H9 (cell line): ENCODE data around the gene BLACAT1. TPM values are rescaled to one million over a fixed set of nuclear protein-coding genes. Genes with fewer than 3 reads are reported as not detected.
A peak's percentile ranks its signal among the peaks of the same experiment; 100 is the strongest.

Source experiments
- DNase-seq: peaks from one replicate; pipeline ENCODE4 v3.0.0-alpha.2; 2017
- H2AFZ ChIP-seq: one replicate; pipeline ENCODE4 v1.6.1; 2013; ENCODE audit warnings: mild to moderate bottlenecking, low read length, control low read depth, moderate library complexity
- H2AK5ac ChIP-seq: 2 replicates; pipeline ENCODE4 v1.6.1; 2013; ENCODE audit warnings: low read length, control low read depth, mixed read lengths; ENCODE audit not compliant: insufficient read length
- H2BK120ac ChIP-seq: one replicate; pipeline ENCODE4 v1.6.1; 2013; ENCODE audit warnings: low read depth, mild to moderate bottlenecking, low read length, control low read depth, inconsistent platforms; ENCODE audit not compliant: poor library complexity, severe bottlenecking
- H2BK12ac ChIP-seq: 2 replicates; pipeline ENCODE4 v1.6.1; 2013; ENCODE audit warnings: low read length, control low read depth, mixed read lengths, low read depth; ENCODE audit not compliant: insufficient read length
- H2BK15ac ChIP-seq: 2 replicates; pipeline ENCODE4 v1.6.1; 2013; ENCODE audit warnings: low read depth, low read length, control low read depth
- H2BK20ac ChIP-seq: one replicate; pipeline ENCODE4 v1.6.1; 2013; ENCODE audit warnings: low read depth, mild to moderate bottlenecking, low read length, control low read depth, inconsistent platforms; ENCODE audit not compliant: poor library complexity, severe bottlenecking
- H2BK5ac ChIP-seq: 2 replicates; pipeline ENCODE4 v1.6.1; 2013; ENCODE audit warnings: low read length, control low read depth, mixed read lengths; ENCODE audit not compliant: insufficient read length
- H3K14ac ChIP-seq: 2 replicates; pipeline ENCODE4 v1.6.1; 2013; ENCODE audit warnings: low read length, control low read depth; ENCODE audit not compliant: insufficient read depth
- H3K18ac ChIP-seq: 2 replicates; pipeline ENCODE4 v1.6.1; 2013; ENCODE audit warnings: low read depth, mild to moderate bottlenecking, mixed read lengths, low read length, control low read depth; ENCODE audit not compliant: insufficient read length
- H3K23ac ChIP-seq: 2 replicates; pipeline ENCODE4 v1.6.1; 2013; ENCODE audit warnings: low read length, control low read depth, mixed read lengths, low read depth; ENCODE audit not compliant: insufficient read length
- H3K23me2 ChIP-seq: 2 replicates; pipeline ENCODE4 v1.6.1; 2013; ENCODE audit warnings: low read depth, mild to moderate bottlenecking, mixed read lengths, low read length, control low read depth; ENCODE audit not compliant: insufficient read length, poor library complexity, severe bottlenecking
- H3K27ac ChIP-seq: 2 replicates; pipeline ENCODE4 v1.5.1; 2013; ENCODE audit warnings: low read length, control low read depth, mixed read lengths, low read depth; ENCODE audit not compliant: insufficient read length
- H3K27me3 ChIP-seq: 2 replicates; pipeline ENCODE4 v1.6.1; 2013; ENCODE audit warnings: low read length, control low read depth, inconsistent platforms; ENCODE audit not compliant: insufficient read depth
- H3K4ac ChIP-seq: 2 replicates; pipeline ENCODE4 v1.6.1; 2013; ENCODE audit warnings: low read depth, mild to moderate bottlenecking, control low read depth, inconsistent platforms, low read length, moderate library complexity
- H3K4me1 ChIP-seq: 2 replicates; pipeline ENCODE4 v1.6.1; 2013; ENCODE audit warnings: low read length, control low read depth, inconsistent platforms; ENCODE audit not compliant: insufficient read depth
- H3K4me2 ChIP-seq: 2 replicates; pipeline ENCODE4 v1.6.1; 2013; ENCODE audit warnings: low read length, control low read depth, mixed read lengths; ENCODE audit not compliant: insufficient read length, insufficient read depth
- H3K56ac ChIP-seq: 2 replicates; pipeline ENCODE4 v1.6.1; 2013; ENCODE audit warnings: low read depth, mild to moderate bottlenecking, mixed read lengths, low read length, control low read depth; ENCODE audit not compliant: insufficient read length
- H3K79me1 ChIP-seq: 2 replicates; pipeline ENCODE4 v1.6.1; 2013; ENCODE audit warnings: low read depth, mild to moderate bottlenecking, moderate library complexity, low read length, control low read depth, inconsistent platforms; ENCODE audit not compliant: insufficient read depth, poor library complexity, severe bottlenecking
- H3K79me2 ChIP-seq: 2 replicates; pipeline ENCODE4 v1.6.1; 2013; ENCODE audit warnings: low read length, control low read depth, inconsistent platforms; ENCODE audit not compliant: insufficient read depth
- H3K9ac ChIP-seq: 2 replicates; pipeline ENCODE4 v1.6.1; 2013; ENCODE audit warnings: low read length, control low read depth, mixed read lengths; ENCODE audit not compliant: insufficient read length; ENCODE audit errors: extremely low read depth
- H3K9me3 ChIP-seq: one replicate; pipeline ENCODE4 v1.6.1; 2013; ENCODE audit warnings: low read depth, low read length, inconsistent platforms; ENCODE audit not compliant: control insufficient read depth
- H3T11ph ChIP-seq: one replicate; pipeline ENCODE4 v1.6.1; 2013; ENCODE audit warnings: mild to moderate bottlenecking, low read length, control low read depth, inconsistent platforms
- H4K20me1 ChIP-seq: one replicate; pipeline ENCODE4 v1.6.1; 2013; ENCODE audit not compliant: control insufficient read depth, insufficient read length, insufficient read depth
- H4K5ac ChIP-seq: 2 replicates; pipeline ENCODE4 v1.6.1; 2013; ENCODE audit warnings: low read depth, mild to moderate bottlenecking, mixed read lengths, low read length, control low read depth; ENCODE audit not compliant: insufficient read length
- H4K8ac ChIP-seq: replicated peaks from 2 replicates; pipeline ENCODE4 v1.6.1; 2013; ENCODE audit warnings: low read length, control low read depth, mixed read lengths, low read depth; ENCODE audit not compliant: insufficient read length
- H4K91ac ChIP-seq: 2 replicates; pipeline ENCODE4 v1.6.1; 2013; ENCODE audit warnings: low read depth, mild to moderate bottlenecking, moderate library complexity, mixed read lengths, low read length, control low read depth; ENCODE audit not compliant: insufficient read length
- H3K27ac Mint-ChIP-seq, 3 experiments: 2 replicates in 2 of 3; 3 replicates in 1 of 3; pipeline ENCODE4 v1.8.0; 2020 to 2021; ENCODE audit warnings: mixed read lengths in 3 of 3, mild to moderate bottlenecking in 1 of 3, moderate library complexity in 1 of 3
- H3K27me3 Mint-ChIP-seq: 2 replicates; pipeline ENCODE4 v1.8.0; 2021; ENCODE audit warnings: low read depth, mild to moderate bottlenecking, moderate library complexity, mixed read lengths
- H3K36me3 Mint-ChIP-seq, 3 experiments: 2 replicates in 2 of 3; 3 replicates in 1 of 3; pipeline ENCODE4 v1.8.0; 2020 to 2021; ENCODE audit warnings: low read depth in 3 of 3, mixed read lengths in 3 of 3; ENCODE audit not compliant: insufficient read depth in 1 of 3
- H3K4me1 Mint-ChIP-seq, 2 experiments: 2 replicates each; pipeline ENCODE4 v1.8.0; 2020; ENCODE audit warnings: mixed read lengths in 2 of 2
- H3K4me3 Mint-ChIP-seq, 2 experiments: 2 replicates in 1 of 2; 3 replicates in 1 of 2; pipeline ENCODE4 v1.8.0; 2020 to 2021; ENCODE audit warnings: mild to moderate bottlenecking in 2 of 2, mixed read lengths in 2 of 2, moderate library complexity in 1 of 2
- H3K9me3 Mint-ChIP-seq, 2 experiments: 2 replicates in 1 of 2; 3 replicates in 1 of 2; pipeline ENCODE4 v1.8.0; 2020; ENCODE audit warnings: mild to moderate bottlenecking in 2 of 2, mixed read lengths in 2 of 2, moderate library complexity in 1 of 2
- WGBS: extraction: QIAGEN DNeasy Blood & Tissue Kit; methylation state at CpG from one replicate; pipeline ENCODE4 v1.1.7; 2013; ENCODE audit warnings: missing lambda C conversion rate, low lambda C conversion rate, mixed read lengths; ENCODE audit not compliant: insufficient read length; ENCODE audit errors: extremely low coverage; 5-methylcytosine and 5-hydroxymethylcytosine counted together
- total RNA-seq: library from RNA; stranded (reverse); gene quantifications from 2 replicates; pipeline ENCODE4 v1.2.1, GENCODE V29; 2021
- TF ChIP-seq, protein P1 (sequence below): fragments of 200-600 bp; sonication (generic); conservative IDR thresholded peaks from 3 replicates; pipeline ENCODE4 v1.8.0; 2021; ENCODE audit warnings: antibody characterized with exemption, mild to moderate bottlenecking

BLACAT1 gene
- total RNA-seq, 1 experiment from 2014 or later: 4.0 TPM

DNA sequence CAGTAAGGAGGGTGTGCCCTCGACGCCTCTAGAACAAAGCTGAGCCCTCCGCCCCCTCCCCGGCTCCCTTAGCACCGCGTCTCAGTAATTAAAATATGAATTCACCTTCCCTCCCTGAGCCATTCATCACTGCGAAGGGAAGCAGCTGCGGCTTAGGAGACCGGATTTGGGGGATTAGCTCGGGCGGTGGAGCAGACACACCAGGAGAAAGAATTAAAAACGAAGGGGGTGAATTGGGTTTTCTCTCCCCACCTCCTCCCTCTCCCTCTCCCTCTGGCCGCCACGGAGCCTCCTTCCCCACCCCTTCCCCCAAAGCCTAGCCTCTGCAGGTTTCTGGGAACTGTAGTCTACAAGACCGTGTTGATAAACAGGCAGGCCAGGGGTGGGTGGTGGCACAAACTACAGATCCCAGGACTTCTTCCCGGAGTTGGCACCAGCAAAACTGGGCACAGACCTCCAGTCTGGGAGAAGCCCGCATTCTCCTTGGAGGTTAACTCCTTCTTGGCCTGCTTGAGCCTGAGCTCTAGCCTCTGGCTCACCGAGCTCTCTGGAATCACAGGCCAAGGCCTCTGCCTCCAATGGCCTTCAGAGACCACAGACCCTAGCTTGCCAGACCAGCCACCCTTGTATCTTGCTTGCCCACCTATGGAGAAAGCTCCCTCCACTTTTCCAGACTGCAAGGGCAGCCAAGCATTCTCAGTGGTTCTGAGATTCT lies 10.8 kb downstream of the BLACAT1 start:
- Histone ChIP-seq H4K8ac (no peak overlapping the region), H4K91ac (no peak overlapping the region), H3K4ac (no peak overlapping the region), H2AFZ (no peak overlapping the region), H3K27me3 (no peaks in the 10 kb centered on the region; the same call in 1 of the 2 replicates), H2BK120ac (no peak overlapping the region), H3K27ac (peak overlapping the region; percentile 44), H2BK20ac (no peak overlapping the region), H3K4me1 (peaks cover 59% of the 10 kb centered on the region), H3K56ac (no peak overlapping the region), H2BK12ac (no peak overlapping the region), H4K20me1 (no peaks in the 10 kb centered on the region), H3K9me3 (no peaks in the 10 kb centered on the region), H2AK5ac (no peak overlapping the region), H3K14ac (peak overlapping the region; percentile 21; the same call in 1 of the 2 replicates), H3K79me2 (no peaks in the 10 kb centered on the region), H3K18ac (peak overlapping the region; percentile 16), H3K9ac (no peak overlapping the region), H3T11ph (no peak overlapping the region), H3K79me1 (no peaks in the 10 kb centered on the region), H2BK15ac (no peak overlapping the region), H4K5ac (no peak overlapping the region), H3K4me2 (peak overlapping the region; percentile 30), H3K23ac (no peak overlapping the region), H2BK5ac (no peak overlapping the region), H3K23me2 (peaks cover 10% of the 10 kb centered on the region)
- DNase-seq: peak; percentile 95
- H3K27ac Mint-ChIP-seq: peak overlapping the region; percentile 93 to 96 (median 94)
- peak overlapping the region; percentile 38 to 68; a peak in 4 of 5 replicates for H3K4me3 Mint-ChIP-seq
- H3K36me3 Mint-ChIP-seq: peaks cover 0 to 24% (median 4%) of the 10 kb centered on the region in 3 experiments; a peak in 4 of 7 replicates
- WGBS: no CpG with 5 or more reads among the region's 18 CpGs
- H3K4me1 Mint-ChIP-seq: peaks cover 90 to 94% of the 10 kb centered on the region in 2 experiments
- H3K27me3 Mint-ChIP-seq: peaks cover 7% of the 10 kb centered on the region
- TF ChIP-seq, protein P1, sequence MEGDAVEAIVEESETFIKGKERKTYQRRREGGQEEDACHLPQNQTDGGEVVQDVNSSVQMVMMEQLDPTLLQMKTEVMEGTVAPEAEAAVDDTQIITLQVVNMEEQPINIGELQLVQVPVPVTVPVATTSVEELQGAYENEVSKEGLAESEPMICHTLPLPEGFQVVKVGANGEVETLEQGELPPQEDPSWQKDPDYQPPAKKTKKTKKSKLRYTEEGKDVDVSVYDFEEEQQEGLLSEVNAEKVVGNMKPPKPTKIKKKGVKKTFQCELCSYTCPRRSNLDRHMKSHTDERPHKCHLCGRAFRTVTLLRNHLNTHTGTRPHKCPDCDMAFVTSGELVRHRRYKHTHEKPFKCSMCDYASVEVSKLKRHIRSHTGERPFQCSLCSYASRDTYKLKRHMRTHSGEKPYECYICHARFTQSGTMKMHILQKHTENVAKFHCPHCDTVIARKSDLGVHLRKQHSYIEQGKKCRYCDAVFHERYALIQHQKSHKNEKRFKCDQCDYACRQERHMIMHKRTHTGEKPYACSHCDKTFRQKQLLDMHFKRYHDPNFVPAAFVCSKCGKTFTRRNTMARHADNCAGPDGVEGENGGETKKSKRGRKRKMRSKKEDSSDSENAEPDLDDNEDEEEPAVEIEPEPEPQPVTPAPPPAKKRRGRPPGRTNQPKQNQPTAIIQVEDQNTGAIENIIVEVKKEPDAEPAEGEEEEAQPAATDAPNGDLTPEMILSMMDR: no peak
- H3K9me3 Mint-ChIP-seq: no peaks in the 10 kb centered on the region
